ENCODE measurements around the gene CMTM6. TPM values are rescaled to one million over a fixed set of nuclear protein-coding genes. Genes with fewer than 3 reads are reported as not detected.
"Not testable (repeated sequence)": the region's sequence is repeated elsewhere in the genome, so short reads cannot be mapped to it uniquely, and the experiment has no call there.

Gene CMTM6
- polyA plus RNA-seq, 2 of the 4 experiments (the other 2 are of a cell fraction) = 49.5 to 65.6 TPM

- ATAC-seq; H3K4me3 ChIP-seq; POLR2A ChIA-PET; DNase-seq (ENCODE audit: low read depth in 1 of 2, low spot score in 1 of 2); H3K4me2 ChIP-seq; H3K9me3 ChIP-seq; H3K4me1 ChIP-seq; FAIRE-seq; H3K27ac ChIP-seq: not testable (repeated sequence)
- WGBS (ENCODE audit: missing lambda C conversion rate) = 95% methylated on average over 8 of the region's 9 CpGs
- CTCF ChIA-PET = interaction anchor here (0.5 to 1.3 kb wide), 2 partner anchors 34 to 35 kb away, joined by 3 read pairs; no protein-coding TSS in a partner anchor
These were observed 40.3 kb downstream of the CMTM6 start for GRCh38 chr3:32462191-32462986.

- CTCF ChIA-PET = interaction anchor here (1.5 kb wide), 1 partner anchor 86 kb away, joined by 4 read pairs; no protein-coding TSS in a partner anchor
- POLR2A ChIA-PET; H3K4me3 ChIP-seq; H3K4me1 ChIP-seq; ATAC-seq; H3K9me3 ChIP-seq; H3K27ac ChIP-seq; DNase-seq (ENCODE audit: low read depth in 1 of 2, low spot score in 1 of 2); FAIRE-seq; H3K4me2 ChIP-seq: not testable (repeated sequence)
- WGBS (ENCODE audit: missing lambda C conversion rate) = 87% methylated on average over 10 of the region's 10 CpGs
These were observed 41.7 kb downstream of the CMTM6 start for GRCh38 chr3:32460817-32461496.

GRCh38 chr3:32460031-32460749 lies 42.5 kb downstream of the CMTM6 start:
- no peak for FAIRE-seq
- no peak for TF ChIP-seq GATA3 (IDR thresholded peaks at IDR 0.05; ENCODE audit: borderline replicate concordance)

GRCh38 chr3:32459450-32459849 lies 43.2 kb downstream of the CMTM6 start:
- H3K4me2 ChIP-seq = no peak overlapping the region
- FAIRE-seq = no peak
- ATAC-seq = no peak
- CTCF ChIA-PET = interaction anchor here (0.6 to 13.1 kb wide), 4 partner anchors 10 to 530 kb away, joined by 3 to 132 read pairs (median 4); no protein-coding TSS in a partner anchor
- no peak for TF ChIP-seq NR3C1 (IDR thresholded peaks at IDR 0.05)
- no peak for TF ChIP-seq RCOR1 (IDR thresholded peaks at IDR 0.05; ENCODE audit: low read depth, low read length)
- TF ChIP-seq HOXA7 (CRISPR knock-in tag; IDR thresholded peaks at IDR 0.05) = no peak
- TF ChIP-seq EHMT2 (IDR thresholded peaks at IDR 0.05; ENCODE audit: low read depth) = no peak
- no peaks in the 10 kb centered on the region for H3K9me3 ChIP-seq
- H3K4me3 ChIP-seq = no peak overlapping the region
- WGBS (ENCODE audit: missing lambda C conversion rate) = 95% methylated on average over 5 of the region's 5 CpGs
- no peak for DNase-seq (ENCODE audit: low read depth in 1 of 2, low spot score in 1 of 2)
- POLR2A ChIA-PET = no interaction called here
- no peak overlapping the region for H3K27ac ChIP-seq
- no peaks in the 10 kb centered on the region for H3K4me1 ChIP-seq

More at GRCh38 chr3:32460031-32460749, 42.5 kb downstream of the CMTM6 start:
- Histone ChIP-seq H3K4me1 (no peaks in the 10 kb centered on the region), H3K4me2 (no peak overlapping the region), H3K27ac (no peak overlapping the region), H3K9me3 (no peaks in the 10 kb centered on the region), H3K4me3 (no peak overlapping the region)
- POLR2A ChIA-PET = no interaction called here
- whole genome bisulfite sequencing (ENCODE audit: missing lambda C conversion rate) = 86% methylated on average over 15 of the region's 15 CpGs
- DNase-seq (ENCODE audit: low read depth in 1 of 2, low spot score in 1 of 2) (no peak), ATAC-seq (peak in 1 of 2 experiments; percentile 43; a peak in 3 of 6 replicates)
- CTCF ChIA-PET = interaction anchor here (0.5 to 13.1 kb wide), 3 partner anchors 9 to 232 kb away, joined by 3 to 132 read pairs (median 4); no protein-coding TSS in a partner anchor

- ATAC-seq = no peak
- Histone ChIP-seq H3K9me3 (no peaks in the 10 kb centered on the region), H3K4me1 (0 out of 3 replicates have a peak, but pooled peaks cover 5% of the 10 kb centered on the region), H3K4me2 (no peak overlapping the region), H3K4me3 (no peak overlapping the region), H3K27ac (no peak overlapping the region)
- POLR2A ChIA-PET = interaction anchor here (0.6 kb wide), 1 partner anchor 319 kb away, joined by 5 read pairs; no protein-coding TSS in a partner anchor
- WGBS (ENCODE audit: missing lambda C conversion rate) = 86% methylated on average over 9 of the region's 9 CpGs
- DNase-seq (ENCODE audit: low read depth in 1 of 2, low spot score in 1 of 2) = no peak
- no peak for FAIRE-seq
- CTCF ChIA-PET = interaction anchor here (13.1 kb wide), 1 partner anchor 11 kb away, joined by 132 read pairs; no protein-coding TSS in a partner anchor
- TF ChIP-seq HOXB13 (CRISPR knock-in tag; IDR thresholded peaks at IDR 0.05; ENCODE audit: low read depth) (no peak), NFE2L2 (conservative IDR thresholded peaks at IDR 0.05; ENCODE audit: low read length) (no peak), NPAS2 (CRISPR knock-in tag; IDR thresholded peaks at IDR 0.05; ENCODE audit: borderline replicate concordance) (no peak)
These were observed 44.6 kb downstream of the CMTM6 start for GRCh38 chr3:32457971-32458471.
